Measurements from ENCODE around the gene VPS33A. TPM values are rescaled to one million over a fixed set of nuclear protein-coding genes. Genes with fewer than 3 reads are reported as not detected.

VPS33A gene
- total RNA-seq, 1 experiment from 2014 or later = 16.5 TPM

GRCh38 chr12:122283680-122284079 lies 17.4 kb upstream of the VPS33A start:
- Mint-ChIP-seq H3K4me1 (ENCODE audit: insufficient read depth, unreplicated experiment) (no peaks in the 10 kb centered on the region), H3K4me3 (ENCODE audit: unreplicated experiment) (no peak overlapping the region), H3K36me3 (ENCODE audit: insufficient read depth, unreplicated experiment) (peaks cover 68% of the 10 kb centered on the region), H3K27ac (ENCODE audit: low read depth, unreplicated experiment) (no peak overlapping the region), H3K27me3 (ENCODE audit: insufficient read depth, unreplicated experiment) (no peaks in the 10 kb centered on the region), H3K9me3 (ENCODE audit: unreplicated experiment) (no peaks in the 10 kb centered on the region)
- CTCF ChIA-PET = no interaction called here
- BruUV-seq (replicated peaks) = no TSS peak
- DNase-seq (ENCODE audit: unreplicated experiment) = no peak
- no peak for TF ChIP-seq CTCF (IDR thresholded peaks at IDR 0.05; ENCODE audit: unreplicated experiment)
- POLR2A ChIA-PET = no interaction called here
- intact Hi-C loops (cut with micrococcal nuclease) = no loop called here

- CTCF ChIA-PET = interaction anchor here (0.7 to 1.0 kb wide), 2 partner anchors 31 to 74 kb away, joined by 4 to 5 read pairs; no protein-coding TSS in a partner anchor
- no TSS peak for BruUV-seq (replicated peaks)
- peak; percentile 26 for DNase-seq (ENCODE audit: unreplicated experiment)
- POLR2A ChIA-PET = no interaction called here
- H3K36me3 Mint-ChIP-seq (ENCODE audit: insufficient read depth, unreplicated experiment) = peaks cover 67% of the 10 kb centered on the region
- no peak overlapping the region for H3K27ac Mint-ChIP-seq (ENCODE audit: low read depth, unreplicated experiment)
- H3K27me3 Mint-ChIP-seq (ENCODE audit: insufficient read depth, unreplicated experiment) = no peaks in the 10 kb centered on the region
- H3K4me1 Mint-ChIP-seq (ENCODE audit: insufficient read depth, unreplicated experiment) = no peaks in the 10 kb centered on the region
- H3K9me3 Mint-ChIP-seq (ENCODE audit: unreplicated experiment) = no peaks in the 10 kb centered on the region
- TF ChIP-seq CTCF (IDR thresholded peaks at IDR 0.05; ENCODE audit: unreplicated experiment) = no peak
- no peak overlapping the region for H3K4me3 Mint-ChIP-seq (ENCODE audit: unreplicated experiment)
- intact Hi-C loops (cut with micrococcal nuclease) = no loop called here
Observed at GRCh38 chr12:122282061-122282460, 15.8 kb upstream of the VPS33A start.

GRCh38 chr12:122276242-122276641 lies 9.9 kb upstream of the VPS33A start:
- ChIA-PET CTCF (no interaction called here), POLR2A (no interaction called here)
- Mint-ChIP-seq H3K36me3 (ENCODE audit: insufficient read depth, unreplicated experiment) (peaks cover 70% of the 10 kb centered on the region), H3K27me3 (ENCODE audit: insufficient read depth, unreplicated experiment) (no peaks in the 10 kb centered on the region), H3K27ac (ENCODE audit: low read depth, unreplicated experiment) (no peak overlapping the region), H3K4me3 (ENCODE audit: unreplicated experiment) (no peak overlapping the region), H3K9me3 (ENCODE audit: unreplicated experiment) (no peaks in the 10 kb centered on the region), H3K4me1 (ENCODE audit: insufficient read depth, unreplicated experiment) (no peaks in the 10 kb centered on the region)
- no peak for TF ChIP-seq CTCF (IDR thresholded peaks at IDR 0.05; ENCODE audit: unreplicated experiment)
- no TSS peak for BruUV-seq (replicated peaks)
- no peak for DNase-seq (ENCODE audit: unreplicated experiment)
- intact Hi-C loops (cut with micrococcal nuclease) = no loop called here

- TF ChIP-seq CTCF (IDR thresholded peaks at IDR 0.05; ENCODE audit: unreplicated experiment) = no peak
- intact Hi-C loops (cut with micrococcal nuclease) = no loop called here
- Mint-ChIP-seq H3K4me3 (ENCODE audit: unreplicated experiment) (no peak overlapping the region), H3K4me1 (ENCODE audit: insufficient read depth, unreplicated experiment) (no peaks in the 10 kb centered on the region), H3K27me3 (ENCODE audit: insufficient read depth, unreplicated experiment) (no peaks in the 10 kb centered on the region), H3K36me3 (ENCODE audit: insufficient read depth, unreplicated experiment) (peaks cover 71% of the 10 kb centered on the region), H3K27ac (ENCODE audit: low read depth, unreplicated experiment) (no peak overlapping the region), H3K9me3 (ENCODE audit: unreplicated experiment) (no peaks in the 10 kb centered on the region)
- BruUV-seq (replicated peaks) = no TSS peak
- POLR2A ChIA-PET = interaction anchor here (0.5 kb wide), 1 partner anchor 64 kb away, joined by 3 read pairs; no protein-coding TSS in a partner anchor
- CTCF ChIA-PET = interaction anchor here (0.6 kb wide), 1 partner anchor 12 kb away, joined by 3 read pairs; no protein-coding TSS in a partner anchor
- DNase-seq (ENCODE audit: unreplicated experiment) = no peak
Observed at GRCh38 chr12:122275459-122275858, 9.2 kb upstream of the VPS33A start.

Measured in MCF 10A (cell line).